Measurements from ENCODE around the gene CDH13.

CDH13 gene

DNA sequence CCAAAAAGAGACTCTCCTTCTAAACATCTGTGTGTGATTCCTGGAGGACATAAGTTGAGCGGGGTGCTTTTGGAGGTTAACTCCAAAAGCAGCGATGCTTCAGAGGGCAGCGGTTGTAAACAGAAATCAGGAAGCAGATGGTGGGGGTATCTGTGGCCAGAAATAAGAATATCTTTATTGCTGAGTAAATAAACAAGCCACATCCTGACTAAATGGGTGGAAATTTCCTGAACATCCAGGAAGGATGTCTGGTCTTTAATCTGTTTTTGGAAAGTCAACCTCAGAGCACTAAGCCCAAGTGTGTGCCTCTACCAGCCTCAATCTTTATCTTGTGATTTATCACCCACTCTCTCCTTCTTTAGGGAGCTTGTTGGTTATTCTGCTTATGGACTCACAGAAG lies 123.3 kb downstream of the CDH13 start:
- DNase-seq = no peak
- no peak for ATAC-seq

DNA sequence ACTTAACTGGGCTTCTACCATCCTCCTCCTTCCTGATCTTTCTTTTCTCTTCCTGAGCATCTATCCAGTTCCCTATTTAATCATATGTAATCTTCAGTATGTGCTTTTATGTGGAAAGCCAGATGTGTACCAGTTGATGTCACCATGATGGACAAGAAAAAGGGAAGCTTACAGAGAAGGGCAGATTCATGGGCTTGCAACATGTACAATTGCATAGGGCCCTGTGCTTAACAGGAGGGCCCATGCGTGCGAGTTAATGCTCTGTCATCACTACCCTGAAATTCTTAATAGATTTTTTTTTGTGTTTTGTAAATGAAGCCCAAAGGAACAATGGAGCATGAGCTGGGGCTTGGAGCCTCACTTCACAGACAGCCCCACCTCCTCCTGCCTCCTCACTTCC lies 124.3 kb downstream of the CDH13 start:
- ATAC-seq = no peak
- no peak for DNase-seq

DNA sequence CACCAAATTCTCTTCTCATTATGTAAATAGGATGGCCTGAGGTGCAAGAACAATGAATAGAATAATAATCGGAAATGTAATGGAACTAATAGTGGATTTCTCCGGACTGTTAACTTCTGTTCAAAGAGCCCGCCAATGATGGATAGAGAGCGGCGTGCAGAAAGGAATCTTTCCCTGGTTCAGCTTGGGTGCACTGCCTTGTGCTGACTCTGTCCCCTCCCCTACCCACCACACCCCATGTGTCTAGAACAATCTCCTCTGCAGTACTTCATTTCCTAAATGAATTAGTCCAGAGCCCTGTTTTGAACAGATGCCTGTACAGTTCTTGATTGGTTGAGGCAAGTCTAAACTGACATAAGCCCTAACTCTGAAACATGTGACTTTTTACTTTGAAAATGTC lies 125.4 kb downstream of the CDH13 start:
- no peak for ATAC-seq
- no peak for DNase-seq

DNA sequence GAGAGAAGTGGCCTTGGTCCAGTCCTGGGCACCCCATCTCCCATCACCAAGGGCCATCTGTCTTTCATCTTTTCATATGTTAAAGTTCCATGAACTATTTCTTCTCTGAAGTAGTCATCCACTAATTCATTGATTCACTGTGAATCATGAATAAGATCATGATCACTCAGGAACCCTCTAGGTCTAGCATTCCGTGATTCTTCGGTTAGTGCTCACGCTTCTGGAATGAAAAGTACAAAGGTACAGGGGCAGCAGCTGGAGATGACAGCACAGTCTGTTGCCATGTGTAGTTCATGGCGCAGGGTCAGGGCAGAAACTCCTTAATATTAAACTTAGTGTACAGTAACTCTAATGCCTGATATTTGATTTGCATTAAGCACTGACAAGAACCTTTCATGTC lies 127.1 kb downstream of the CDH13 start:
- DNase-seq = no peak

DNA sequence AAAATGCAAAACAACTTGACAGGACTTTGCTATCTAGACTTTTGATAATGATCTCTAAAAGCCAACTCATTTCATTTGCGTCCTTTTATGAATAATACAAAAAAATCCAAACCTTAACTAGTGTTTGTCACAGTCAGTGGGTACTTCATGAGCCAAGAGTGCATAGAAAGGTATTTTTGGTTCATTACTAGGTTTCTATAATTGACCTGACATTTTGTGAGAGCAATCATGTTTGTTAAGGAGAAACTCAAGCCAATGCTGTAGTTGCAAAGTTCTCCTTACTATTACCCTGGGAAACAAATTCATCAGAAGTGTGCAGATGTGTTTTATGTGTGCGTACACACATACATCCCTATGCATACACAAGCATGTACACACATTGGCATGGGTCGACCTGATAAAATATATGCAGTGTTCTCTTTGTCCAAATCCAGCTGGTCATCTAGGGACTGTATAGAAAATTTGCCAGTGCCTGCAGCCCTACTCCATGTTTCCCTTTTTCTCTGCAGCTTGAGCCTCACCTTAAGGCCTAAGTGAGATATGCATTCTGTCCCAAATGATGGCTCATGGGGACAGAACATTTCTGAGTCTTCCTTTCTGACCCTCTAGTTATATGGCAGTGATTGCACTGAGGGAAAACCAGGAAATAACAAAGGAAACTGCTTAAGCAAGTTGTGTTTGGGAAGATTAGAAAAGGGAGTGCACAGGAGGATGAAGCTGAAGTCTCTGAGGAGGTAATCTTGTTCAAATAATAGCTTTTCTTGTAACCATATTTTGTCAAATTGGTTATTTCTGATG lies 128.1 kb downstream of the CDH13 start:
- DNase-seq (no peak), ATAC-seq (no peak)

More for the DNA sequence above, 127.1 kb downstream of the CDH13 start:
- no peak for ATAC-seq

DNA sequence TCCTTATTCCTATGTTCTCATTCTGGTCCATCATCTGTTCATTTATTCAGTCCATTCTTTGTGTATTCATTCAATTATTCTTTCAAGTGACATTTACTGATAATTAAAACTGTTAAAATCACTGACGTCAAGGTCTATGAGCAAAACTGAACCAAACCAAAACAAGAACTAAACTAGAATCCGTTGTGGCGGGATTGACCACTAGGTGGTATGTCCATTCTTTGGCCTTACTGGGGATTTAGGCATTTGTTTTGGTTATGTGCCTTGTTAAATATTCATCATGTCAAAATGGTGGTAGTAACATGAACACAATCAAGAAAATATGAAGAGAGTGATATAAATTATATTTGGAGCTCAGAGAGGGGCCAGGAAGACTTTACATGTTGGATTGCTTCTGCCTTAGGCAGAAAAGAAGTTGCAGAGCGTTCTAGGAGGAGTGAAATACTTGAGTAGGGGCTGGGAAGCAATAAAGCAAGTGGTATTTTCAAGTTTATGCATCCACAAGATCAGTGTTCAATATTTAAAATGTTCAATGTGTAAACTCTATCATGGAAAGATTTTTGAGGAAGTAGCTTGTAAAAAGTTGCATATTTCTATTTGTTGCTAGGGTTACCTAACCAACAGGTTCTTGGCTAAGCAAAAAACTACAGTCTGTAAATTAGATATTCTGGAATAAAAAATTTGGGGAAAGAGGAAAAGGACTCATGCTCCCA lies 129.0 kb downstream of the CDH13 start:
- ATAC-seq (no peak), DNase-seq (no peak)

DNA sequence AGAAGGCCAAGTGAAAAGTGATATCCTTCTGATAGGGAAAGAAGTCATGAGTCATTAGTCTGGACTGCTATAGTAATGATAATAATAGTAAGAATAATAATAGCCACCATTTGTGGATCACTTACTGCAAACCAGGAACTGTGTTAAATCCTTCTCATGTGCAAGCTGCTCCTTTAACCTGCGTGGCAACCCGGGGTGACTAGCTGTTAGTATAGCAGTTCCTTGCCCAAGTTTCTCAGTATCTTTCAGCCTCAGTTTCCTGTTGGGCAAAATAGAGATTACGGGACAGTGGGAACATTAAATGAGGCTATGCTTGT lies 129.5 kb downstream of the CDH13 start:
- no peak for ATAC-seq
- no peak for DNase-seq

DNA sequence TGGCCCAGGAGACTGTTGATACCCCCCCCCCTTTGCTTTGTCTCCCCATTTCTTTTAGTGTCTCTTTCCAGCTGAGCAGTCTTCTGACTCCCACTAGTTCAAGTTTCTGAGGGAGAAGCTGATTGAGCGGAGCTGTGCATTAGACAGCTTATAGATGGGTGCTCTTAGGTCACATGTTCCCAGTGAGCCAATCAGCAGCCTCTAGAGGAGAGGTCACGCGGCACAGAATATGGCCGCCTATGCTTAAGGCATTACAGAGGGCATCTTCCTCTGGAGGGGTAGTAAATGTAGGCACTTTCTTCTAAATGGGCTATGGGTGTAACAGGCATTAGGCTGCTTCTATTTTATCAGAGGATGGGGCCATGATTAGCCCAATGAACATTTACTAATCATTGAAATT lies 131.6 kb downstream of the CDH13 start:
- DNase-seq = no peak
- no peak for ATAC-seq

DNA sequence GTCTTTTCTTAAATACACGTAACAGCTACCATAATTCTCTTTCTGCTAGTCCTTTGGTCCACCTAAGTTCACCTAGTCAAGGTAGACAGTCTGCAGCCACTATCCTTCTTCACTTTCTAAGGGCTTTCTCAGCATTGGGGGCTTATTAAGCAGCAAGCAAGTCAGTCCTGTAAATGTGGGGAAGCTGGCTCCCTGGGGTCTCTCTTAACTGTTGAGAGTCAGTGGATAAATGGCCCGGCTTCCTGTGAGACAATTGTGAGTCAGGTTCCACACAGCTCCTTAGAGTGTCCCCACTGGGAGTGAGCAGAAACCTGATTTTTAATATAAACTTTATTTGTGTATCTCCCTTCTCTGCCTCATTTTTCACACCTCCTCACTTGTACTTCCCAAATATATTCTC lies 132.1 kb downstream of the CDH13 start:
- ATAC-seq = no peak

DNA sequence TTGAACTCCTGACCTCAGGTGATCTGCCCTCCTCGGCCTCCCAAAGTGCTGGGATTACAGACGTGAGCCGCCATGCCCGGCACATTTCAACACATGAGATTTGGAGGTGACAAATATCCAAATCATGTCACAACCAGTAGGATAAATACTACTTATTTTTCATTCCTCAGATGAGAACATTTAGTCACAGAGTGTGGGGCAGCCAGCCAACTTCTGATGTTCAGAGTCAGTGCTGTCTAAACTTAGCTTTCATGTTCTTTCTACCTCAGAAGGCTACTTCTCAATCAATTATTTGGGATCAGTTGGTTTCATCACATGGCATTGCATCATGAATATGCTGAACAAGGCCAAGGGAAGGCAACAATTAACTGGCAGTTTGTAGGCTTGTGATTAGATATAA lies 134.5 kb downstream of the CDH13 start:
- ATAC-seq (no peak), DNase-seq (no peak)

More for the DNA sequence above, 132.1 kb downstream of the CDH13 start:
- DNase-seq = no peak

DNA sequence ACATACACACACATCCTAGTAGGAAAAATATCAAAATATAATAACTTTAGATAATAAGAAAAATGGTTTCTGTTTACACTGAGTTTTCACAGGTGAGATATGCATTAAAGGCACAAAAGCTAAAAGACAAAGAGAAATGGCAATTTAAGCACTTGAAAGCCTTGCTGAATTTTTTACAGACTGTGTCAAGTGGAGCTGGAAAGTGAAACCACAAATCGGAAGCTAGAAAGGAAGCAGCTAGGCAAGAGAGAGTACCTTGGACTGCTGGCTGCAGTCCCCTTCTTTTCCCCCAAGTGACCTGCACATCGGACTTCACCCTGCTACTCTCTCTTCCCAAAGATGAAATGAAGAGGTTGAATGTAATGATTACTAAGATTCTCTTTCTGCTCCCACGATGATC lies 135.1 kb downstream of the CDH13 start:
- ATAC-seq = no peak

DNA sequence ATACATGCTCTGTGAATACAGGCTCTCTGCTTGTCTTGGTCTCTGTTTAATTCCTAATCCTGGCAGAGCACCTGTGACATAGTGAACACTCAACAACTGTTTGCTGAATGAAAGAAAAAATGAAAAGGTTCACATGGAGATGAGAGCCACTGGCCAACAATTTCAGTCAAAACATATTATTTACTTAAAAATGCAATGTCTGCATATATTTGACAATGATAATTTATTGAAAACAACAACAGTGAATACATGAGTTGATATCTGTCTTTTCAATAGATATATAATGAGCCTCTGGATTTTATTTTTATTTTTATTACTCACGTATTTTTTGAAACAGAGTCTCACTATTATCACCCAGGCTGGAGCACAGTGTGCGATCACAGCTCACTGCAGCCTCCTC lies 136.6 kb downstream of the CDH13 start:
- no peak for ATAC-seq
- no peak for DNase-seq

More for the DNA sequence above, 135.1 kb downstream of the CDH13 start:
- DNase-seq = no peak

DNA sequence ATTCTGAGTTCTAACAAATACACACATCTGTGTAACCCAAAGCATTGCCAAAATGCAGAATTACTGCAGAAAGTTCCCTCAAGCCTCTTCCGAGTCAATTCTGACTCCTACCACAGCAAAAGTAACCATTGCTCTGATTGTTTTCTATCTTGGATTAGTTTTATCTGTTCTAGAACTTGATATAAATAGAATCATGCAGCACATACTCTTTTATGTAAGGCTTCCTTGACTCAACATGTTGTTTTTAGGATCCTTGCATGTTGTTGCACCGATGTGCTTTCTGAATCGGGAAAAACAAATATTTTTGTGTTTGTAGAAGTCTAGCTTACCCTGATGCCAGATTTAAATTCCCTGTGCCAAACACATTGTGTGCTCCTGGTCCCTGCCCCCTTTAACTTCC lies 140.4 kb downstream of the CDH13 start:
- no peak for ATAC-seq
- no peak for DNase-seq

DNA sequence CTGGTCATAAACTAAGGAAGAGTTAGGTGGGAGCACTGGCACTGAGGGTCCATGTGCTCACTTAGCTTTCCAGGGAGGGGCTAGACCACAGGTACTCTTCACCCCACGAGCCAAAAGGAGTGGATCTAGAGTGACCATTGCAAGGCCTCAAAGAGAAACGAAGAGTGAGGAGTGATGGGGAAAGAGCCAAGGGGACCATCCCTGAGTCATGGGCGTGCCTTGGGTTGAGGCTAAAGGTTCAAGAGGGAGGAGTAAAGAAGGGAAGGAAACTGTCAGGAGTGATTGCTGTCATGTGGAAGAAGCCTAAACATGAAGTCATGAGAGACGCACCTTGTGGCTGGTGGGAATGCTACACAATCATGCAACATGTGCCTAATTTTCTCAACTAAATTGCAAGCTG lies 141.0 kb downstream of the CDH13 start:
- DNase-seq (no peak), ATAC-seq (no peak)

DNA sequence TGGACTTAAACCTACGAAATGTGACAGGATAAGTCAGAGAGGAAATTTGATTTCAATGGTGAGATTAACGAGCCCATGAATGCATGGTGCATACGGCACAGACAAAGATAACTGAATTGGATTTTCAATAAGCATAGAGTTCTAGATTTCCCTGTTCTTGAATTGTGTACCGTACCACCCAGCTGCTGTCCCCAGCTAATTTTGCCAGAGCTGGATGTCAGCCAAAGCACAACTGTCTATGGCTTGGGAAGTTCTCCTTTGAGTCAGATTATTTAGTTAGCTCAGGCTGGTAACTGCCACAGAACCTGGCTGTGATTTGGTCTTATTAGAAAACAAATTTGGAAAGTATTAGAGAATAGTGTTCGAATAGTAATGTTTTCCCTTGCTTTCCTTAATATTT lies 143.1 kb downstream of the CDH13 start:
- no peak for ATAC-seq

DNA sequence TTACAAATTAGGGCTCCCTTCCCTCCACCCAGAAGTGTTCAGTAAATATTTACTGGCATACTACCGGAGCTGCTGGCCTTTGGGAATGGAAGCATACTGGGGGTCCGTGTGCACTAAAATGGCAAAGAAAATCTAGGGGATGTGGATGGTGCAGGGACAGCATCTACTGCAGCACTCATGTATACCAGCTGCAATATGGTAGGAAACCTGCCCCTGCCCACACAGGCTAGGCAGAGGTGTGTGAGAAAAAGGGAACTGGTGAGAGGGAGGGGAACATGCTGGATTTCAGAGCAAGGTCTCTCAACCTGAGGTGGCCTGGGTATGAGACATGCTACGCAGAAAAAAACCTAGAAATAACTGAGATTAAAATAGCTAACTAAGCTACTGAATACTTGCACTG lies 145.4 kb downstream of the CDH13 start:
- DNase-seq = no peak
- ATAC-seq = no peak

More for the DNA sequence above, 143.1 kb downstream of the CDH13 start:
- DNase-seq = no peak

DNA sequence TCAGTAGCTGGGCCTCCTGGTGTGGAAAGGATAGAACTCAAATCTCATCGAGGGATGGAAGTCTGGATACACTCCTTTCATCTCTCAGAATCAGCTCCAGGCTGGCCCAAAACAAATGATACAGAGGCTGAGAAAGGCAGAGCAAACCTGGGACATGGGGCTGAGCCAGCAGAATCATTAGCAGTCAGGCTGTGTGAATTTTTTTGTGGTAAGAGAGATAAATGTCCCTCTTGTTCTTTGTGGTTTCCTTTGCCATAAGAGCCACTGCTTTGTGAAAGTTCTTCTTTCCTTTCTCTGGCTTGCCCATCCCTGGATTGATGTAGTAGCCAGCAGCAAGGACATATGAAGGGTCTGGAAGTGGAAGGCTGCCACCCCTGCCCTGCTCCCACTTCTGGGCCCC lies 146.2 kb downstream of the CDH13 start:
- DNase-seq (no peak), ATAC-seq (no peak)

DNA sequence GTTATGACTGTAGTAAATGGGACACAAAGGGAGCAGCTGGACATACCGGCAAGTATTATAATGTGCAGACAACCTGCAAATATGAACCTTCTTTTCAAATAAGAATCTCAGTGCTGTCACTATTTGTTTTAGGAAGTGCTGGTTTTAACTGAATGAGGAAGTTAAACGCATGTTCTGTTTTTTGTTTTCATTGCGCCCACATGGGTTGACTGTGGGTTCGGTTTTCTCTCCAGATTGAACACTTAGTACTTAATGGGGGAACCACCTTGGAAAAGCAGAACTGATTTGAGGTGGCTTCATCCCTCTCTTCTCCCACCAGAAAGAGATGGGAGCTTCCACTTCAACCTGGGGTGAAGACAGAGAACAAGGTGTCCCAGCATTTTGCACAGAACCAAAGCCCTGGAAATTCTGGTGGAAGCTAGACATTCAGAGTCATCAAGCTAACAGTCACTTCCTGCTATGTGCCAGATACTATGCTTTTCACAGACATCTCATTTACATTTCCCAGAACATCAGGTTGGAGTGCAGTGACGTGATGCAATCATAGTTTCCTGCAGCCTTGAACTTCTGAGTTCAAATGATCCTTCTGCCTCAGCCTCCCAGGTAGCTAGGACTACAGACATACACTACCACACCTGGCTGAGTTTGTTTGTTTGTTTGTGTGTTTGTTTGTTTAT lies 149.8 kb downstream of the CDH13 start:
- DNase-seq (no peak), ATAC-seq (no peak)

DNA sequence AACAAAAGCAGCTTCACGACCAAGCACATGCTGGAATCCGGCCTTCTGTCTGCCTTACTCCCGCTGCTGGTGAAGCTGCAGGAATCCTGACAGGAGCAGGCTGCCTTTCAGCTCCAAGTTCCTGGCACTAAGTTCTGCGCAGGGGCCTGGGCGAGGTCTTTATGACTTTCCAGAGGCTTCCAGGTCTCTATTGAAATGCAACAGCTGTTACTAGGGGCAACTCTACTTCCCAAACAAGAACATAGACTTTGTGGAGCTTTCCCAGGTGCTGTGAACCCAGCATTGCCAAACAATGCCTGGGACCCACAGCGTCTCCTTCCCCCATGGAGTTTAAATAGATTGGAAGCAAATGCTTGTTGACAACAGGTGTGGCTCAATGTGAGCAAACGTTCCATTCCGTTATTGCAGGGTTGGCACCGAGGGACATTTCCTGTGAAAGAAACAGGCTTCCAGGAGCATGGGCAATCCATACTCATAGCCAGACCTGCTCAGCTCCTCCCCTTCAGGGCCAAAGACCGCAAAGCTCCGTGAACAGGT lies 156.0 kb downstream of the CDH13 start:
- DNase-seq (no peak), ATAC-seq (no peak)

DNA sequence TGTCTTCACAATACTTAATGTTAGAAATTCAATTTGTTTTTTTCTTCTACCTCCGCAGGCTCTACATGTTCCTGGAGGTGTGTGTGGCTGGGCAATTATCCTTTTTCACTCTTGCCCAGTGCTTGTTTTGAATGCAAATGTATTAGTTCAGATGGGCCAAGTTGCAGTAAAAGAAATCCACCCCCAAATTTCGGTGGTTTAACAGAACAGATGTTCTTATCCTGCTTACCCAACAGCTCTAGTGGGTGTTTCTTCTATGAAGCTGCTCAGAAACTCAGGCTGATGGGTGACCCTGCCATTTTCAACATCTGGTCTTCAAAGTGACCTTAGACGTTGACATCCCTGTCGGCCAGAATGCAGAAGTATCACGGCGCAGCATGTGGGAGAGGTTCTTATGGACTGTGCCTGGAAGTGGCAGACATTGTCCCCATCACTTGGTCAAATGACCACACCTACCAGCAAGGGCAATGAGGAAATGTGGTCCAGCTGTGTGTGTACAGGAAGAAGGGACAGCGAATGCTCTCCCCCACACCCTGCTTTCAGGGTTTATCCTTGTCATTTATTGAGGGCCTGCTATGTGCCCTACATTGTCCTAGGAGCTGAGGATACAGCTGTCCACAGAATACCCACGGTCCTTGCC lies 157.3 kb downstream of the CDH13 start:
- ATAC-seq (no peak), DNase-seq (no peak)

DNA sequence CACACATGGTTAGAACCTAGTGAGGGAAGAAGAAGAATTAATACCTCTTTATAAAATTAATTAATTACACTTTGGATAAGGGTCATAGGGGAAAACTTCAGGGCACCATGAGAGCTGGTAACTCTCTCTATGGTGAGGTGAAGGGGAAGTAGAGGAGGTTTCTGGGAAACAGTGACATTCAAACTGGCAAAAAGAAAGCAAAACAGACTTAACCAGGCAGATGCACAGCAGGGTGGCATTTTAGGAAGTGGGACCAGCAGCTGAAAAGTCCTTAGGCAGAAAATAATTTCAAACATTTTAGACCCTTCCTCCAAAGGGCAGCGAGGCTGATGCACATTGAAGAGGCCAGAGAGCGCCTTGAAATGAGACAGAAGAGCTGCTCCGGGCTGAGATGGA lies 157.8 kb downstream of the CDH13 start:
- ATAC-seq (no peak), DNase-seq (no peak)

DNA sequence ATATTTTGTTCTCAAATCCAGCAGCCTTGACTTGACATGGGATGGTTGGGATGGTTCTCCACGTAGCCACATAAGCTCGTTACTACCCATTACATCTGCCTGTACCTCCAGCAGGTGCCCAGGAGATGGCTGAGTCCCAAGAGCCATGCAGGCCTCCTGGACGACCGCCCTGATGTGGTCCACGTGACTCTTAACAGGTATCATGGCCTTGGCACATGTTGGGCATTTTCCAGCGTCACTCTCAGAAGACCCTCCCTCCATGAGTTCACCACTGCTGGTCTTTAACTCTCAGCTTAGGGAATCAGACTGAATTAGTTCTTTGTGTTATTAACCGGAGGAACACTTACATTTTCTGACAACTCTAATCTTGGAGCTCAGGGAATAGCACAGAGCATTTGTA lies 161.5 kb downstream of the CDH13 start:
- ATAC-seq = no peak
- no peak for DNase-seq

DNA sequence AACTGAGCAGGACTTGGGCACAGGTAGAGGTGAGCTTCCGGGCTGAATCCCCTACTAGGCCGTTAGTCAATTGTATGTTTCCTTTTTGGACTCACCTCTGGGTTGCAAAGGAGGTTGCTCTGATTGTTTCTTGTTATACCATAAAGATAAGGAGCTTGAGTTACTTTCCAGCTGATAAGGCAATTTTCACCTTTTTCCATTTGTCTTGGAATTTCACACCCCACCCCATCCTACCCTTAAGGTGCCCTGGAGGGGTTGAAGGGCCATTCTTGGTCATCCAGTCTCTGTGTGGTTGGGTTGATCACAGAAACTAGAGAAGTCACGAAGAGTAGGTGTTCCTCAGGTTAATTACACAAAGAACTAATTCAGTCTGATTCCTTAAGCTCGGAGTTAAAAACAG lies 162.2 kb downstream of the CDH13 start:
- DNase-seq (no peak), ATAC-seq (no peak)
